Endodermal cell (in vitro differentiated cells): ENCODE results near the gene GAA. TPM values are rescaled to one million over a fixed set of nuclear protein-coding genes. Genes with fewer than 3 reads are reported as not detected.
"Not testable (repeated sequence)": the region's sequence is repeated elsewhere in the genome, so short reads cannot be mapped to it uniquely, and the experiment has no call there.

Source experiments
- DNase-seq: peaks from one replicate; pipeline ENCODE4 v3.0.0-alpha.2; 2017
- H3K27ac ChIP-seq: 2 replicates; pipeline ENCODE4 v1.5.1; 2013; ENCODE audit warnings: mild to moderate bottlenecking, low read depth, low read length, moderate library complexity
- H3K27me3 ChIP-seq: 2 replicates; pipeline ENCODE4 v1.6.1; 2013; ENCODE audit warnings: mild to moderate bottlenecking, low read length, moderate library complexity; ENCODE audit not compliant: insufficient read depth, control insufficient read depth, poor library complexity, severe bottlenecking
- H3K36me3 ChIP-seq: 2 replicates; pipeline ENCODE4 v1.7.0; 2013; ENCODE audit warnings: mild to moderate bottlenecking, low read length, moderate library complexity; ENCODE audit not compliant: control insufficient read depth, insufficient read depth
- H3K4me1 ChIP-seq: one replicate; pipeline ENCODE4 v1.7.0; 2013; ENCODE audit warnings: low read length; ENCODE audit not compliant: control insufficient read depth, insufficient read depth
- H3K4me3 ChIP-seq: 2 replicates; pipeline ENCODE4 v1.5.1; 2013; ENCODE audit warnings: mild to moderate bottlenecking, low read length, moderate library complexity
- H3K9ac ChIP-seq: 2 replicates; pipeline ENCODE4 v1.6.1; 2013; ENCODE audit warnings: mild to moderate bottlenecking, low read length, moderate library complexity; ENCODE audit not compliant: poor library complexity, severe bottlenecking; ENCODE audit errors: extremely low read depth
- H3K9me3 ChIP-seq: 2 replicates; pipeline ENCODE4 v1.6.1; 2013; ENCODE audit warnings: mild to moderate bottlenecking, low read length, moderate library complexity; ENCODE audit not compliant: control insufficient read depth
- H3K27ac Mint-ChIP-seq: 2 replicates; pipeline ENCODE4 v1.8.0; 2020; ENCODE audit warnings: mixed read lengths
- H3K27me3 Mint-ChIP-seq: 2 replicates; pipeline ENCODE4 v1.8.0; 2021; ENCODE audit warnings: mild to moderate bottlenecking, mixed read lengths; ENCODE audit not compliant: insufficient read depth
- H3K36me3 Mint-ChIP-seq: 2 replicates; pipeline ENCODE4 v1.8.0; 2020; ENCODE audit warnings: low read depth, mixed read lengths
- H3K4me1 Mint-ChIP-seq: 2 replicates; pipeline ENCODE4 v1.8.0; 2020; ENCODE audit warnings: mixed read lengths
- H3K4me3 Mint-ChIP-seq: 2 replicates; pipeline ENCODE4 v1.8.0; 2020; ENCODE audit warnings: mild to moderate bottlenecking, moderate library complexity, mixed read lengths
- H3K9me3 Mint-ChIP-seq: 2 replicates; pipeline ENCODE4 v1.8.0; 2020; ENCODE audit warnings: mild to moderate bottlenecking, mixed read lengths
- CTCF ChIP-seq: fragments of 200-600 bp; sonication (generic); conservative IDR thresholded peaks from 2 replicates; pipeline ENCODE4 v1.5.0; 2021; ENCODE audit warnings: antibody characterized with exemption, mild to moderate bottlenecking
- WGBS, 2 experiments: methylation state at CpG; one replicate each; pipeline versions ENCODE4 v1.1.5 to v1.1.7; 2013; ENCODE audit warnings: missing lambda C conversion rate in 2 of 2, mixed read lengths in 1 of 2; ENCODE audit not compliant: insufficient coverage in 1 of 2, insufficient read length in 1 of 2; 5-methylcytosine and 5-hydroxymethylcytosine counted together
- total RNA-seq, 2 donors: library from RNA; stranded (reverse); fragmentation: NEBNext Ultra II Directional in 1 of 2; extraction: Animal tissue kit (Norgen Biotek cat#: 25700) in 1 of 2; gene quantifications; 2 replicates in 1 of 2; 3 replicates in 1 of 2; pipeline ENCODE4 v1.2.1, GENCODE V29; 2021

GAA gene
- total RNA-seq, 2 donors from 2014 or later, result 46.4 to 72.3 TPM

GRCh38 chr17:80153004-80153403 is 51.6 kb downstream of the GAA start:
- Histone ChIP-seq H3K27ac (no peak overlapping the region), H3K4me3 (no peak overlapping the region), H3K4me1 (no peaks in the 10 kb centered on the region), H3K9me3 (peaks cover 46% of the 10 kb centered on the region), H3K36me3 (peaks cover 7% of the 10 kb centered on the region), H3K27me3 (no peaks in the 10 kb centered on the region), H3K9ac (no peak overlapping the region)
- no peak for DNase-seq
- Mint-ChIP-seq H3K4me3 (no peak overlapping the region), H3K4me1 (peaks cover 16% of the 10 kb centered on the region), H3K36me3 (peaks cover 14% of the 10 kb centered on the region), H3K27ac (no peak overlapping the region), H3K27me3 (peaks cover 2% of the 10 kb centered on the region), H3K9me3 (peaks cover 58% of the 10 kb centered on the region)
- 82 to 91% methylated on average over 2 to 3 of the region's 3 CpGs for WGBS, 2 experiments
- TF ChIP-seq CTCF, result no peak

GRCh38 chr17:80154166-80154565 is 52.8 kb downstream of the GAA start:
- peaks cover 58% of the 10 kb centered on the region for H3K9me3 Mint-ChIP-seq
- H3K27me3 Mint-ChIP-seq, result peaks cover 2% of the 10 kb centered on the region
- peaks cover 16% of the 10 kb centered on the region for H3K4me1 Mint-ChIP-seq
- H3K36me3 Mint-ChIP-seq, result peaks cover 8% of the 10 kb centered on the region
- Histone ChIP-seq H3K27ac (no peak overlapping the region), H3K36me3 (peaks cover 7% of the 10 kb centered on the region), H3K27me3 (no peaks in the 10 kb centered on the region), H3K9ac (no peak overlapping the region), H3K4me1 (no peaks in the 10 kb centered on the region), H3K4me3 (no peak overlapping the region), H3K9me3 (peaks cover 49% of the 10 kb centered on the region)
- TF ChIP-seq CTCF, result no peak
- 67% methylated on average over 4 of the region's 5 CpGs; no CpG with 5 or more reads in 1 of the 2 experiments for WGBS, 2 experiments
- DNase-seq, result peak; percentile 67
- no peak overlapping the region for H3K4me3 Mint-ChIP-seq
- peak overlapping the region; percentile 44 for H3K27ac Mint-ChIP-seq

GRCh38 chr17:80155600-80155999 is 54.2 kb downstream of the GAA start:
- not testable (repeated sequence) for H3K27me3 ChIP-seq, H3K27ac ChIP-seq, H3K9ac ChIP-seq, H3K4me3 Mint-ChIP-seq, H3K36me3 ChIP-seq, H3K4me1 ChIP-seq, H3K36me3 Mint-ChIP-seq, H3K4me3 ChIP-seq, H3K27me3 Mint-ChIP-seq, H3K27ac Mint-ChIP-seq
- H3K9me3 Mint-ChIP-seq, result peaks cover 58% of the 10 kb centered on the region
- H3K4me1 Mint-ChIP-seq, result peaks cover 20% of the 10 kb centered on the region
- 57 to 72% methylated on average over 2 of the region's 2 CpGs for WGBS, 2 experiments
- peaks cover 49% of the 10 kb centered on the region for H3K9me3 ChIP-seq
- DNase-seq, result peak; percentile 87

- H3K36me3 Mint-ChIP-seq, result peaks cover 8% of the 10 kb centered on the region
- TF ChIP-seq CTCF, result no peak
- no peak overlapping the region for H3K4me3 Mint-ChIP-seq
- no peak overlapping the region for H3K27ac ChIP-seq
- H3K4me1 Mint-ChIP-seq, result peaks cover 15% of the 10 kb centered on the region
- H3K27me3 ChIP-seq, result no peaks in the 10 kb centered on the region
- peaks cover 40% of the 10 kb centered on the region for H3K9me3 Mint-ChIP-seq
- peaks cover 37% of the 10 kb centered on the region for H3K9me3 ChIP-seq
- H3K9ac ChIP-seq, result no peak overlapping the region
- H3K27me3 Mint-ChIP-seq, result no peaks in the 10 kb centered on the region
- no peak overlapping the region for H3K27ac Mint-ChIP-seq
- no peak for DNase-seq
- WGBS, 2 experiments, result 79% methylated on average over 1 of the region's 2 CpGs; no CpG with 5 or more reads in 1 of the 2 experiments
- no peaks in the 10 kb centered on the region for H3K4me1 ChIP-seq
- H3K4me3 ChIP-seq, result no peak overlapping the region
- no peaks in the 10 kb centered on the region for H3K36me3 ChIP-seq
Observed at GRCh38 chr17:80158846-80159245, 57.5 kb downstream of the GAA start.
